Left colon (tissue), 2 donors: ENCODE measurements around the gene CALML5. TPM values are rescaled to one million over a fixed set of nuclear protein-coding genes. Genes with fewer than 3 reads are reported as not detected.

Source experiments
- ATAC-seq: fragments of 200-7000 bp; cut with Tn5 transposase; one replicate; pipeline ENCODE4 v1.9.1; 2020; ENCODE audit warnings: mild to moderate bottlenecking, moderate library complexity
- DNase-seq, 2 donors: peaks; one replicate each; pipeline ENCODE4 v3.0.0-alpha.2; 2020
- intact Hi-C, 2 donors: fragments of 100-400 bp; cut with DNase I in 1 of 2; cut with micrococcal nuclease in 1 of 2; formaldehyde crosslinking; loops; one replicate each; pipeline versions ENCODE4 v1.11.2 to v1.14.0; 2022; cut with DNase I, micrococcal nuclease
- total RNA-seq, 2 donors: library from RNA; stranded (reverse); fragmentation: NEBNext Ultra II Directional; extraction: Animal tissue kit (Norgen Biotek cat#: 25700); gene quantifications; one replicate each; pipeline ENCODE4 v1.2.1, GENCODE V29; 2021
- donor health status: DM: no; HTN: no; CAD: no.
- donor health status: DM: yes; HTN: yes; CAD: no.

CALML5 gene
- total RNA-seq, 2 donors from 2014 or later, result not detected

DNA sequence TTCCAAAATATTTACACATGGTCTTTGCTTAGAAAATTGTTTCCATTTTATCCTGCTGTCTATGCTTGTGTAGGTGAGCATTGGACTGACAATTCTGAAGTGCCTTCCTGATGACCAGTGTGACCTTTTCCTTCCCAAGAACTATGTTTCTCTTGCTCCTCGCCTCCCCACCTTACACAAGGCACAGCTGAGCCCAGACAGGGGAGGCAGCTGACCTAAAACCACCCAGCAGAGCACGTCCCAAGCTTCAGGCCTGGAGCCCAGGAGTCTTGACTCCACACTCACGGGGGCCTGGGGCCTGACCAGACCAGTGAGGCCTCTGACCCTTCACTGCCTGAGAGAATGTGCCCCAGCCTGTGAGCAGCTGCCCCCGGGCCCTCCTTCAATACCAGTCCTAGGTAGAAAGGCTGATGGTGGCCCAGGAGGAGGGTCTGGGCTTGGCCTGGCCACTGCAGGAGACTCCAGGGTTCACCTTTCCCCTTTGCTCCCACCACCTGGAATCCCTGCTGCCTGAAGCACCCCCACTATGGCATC, 7.0 kb downstream of the CALML5 start:
- no peak for ATAC-seq
- intact Hi-C loops, result no loop called here
- no peak for DNase-seq

DNA sequence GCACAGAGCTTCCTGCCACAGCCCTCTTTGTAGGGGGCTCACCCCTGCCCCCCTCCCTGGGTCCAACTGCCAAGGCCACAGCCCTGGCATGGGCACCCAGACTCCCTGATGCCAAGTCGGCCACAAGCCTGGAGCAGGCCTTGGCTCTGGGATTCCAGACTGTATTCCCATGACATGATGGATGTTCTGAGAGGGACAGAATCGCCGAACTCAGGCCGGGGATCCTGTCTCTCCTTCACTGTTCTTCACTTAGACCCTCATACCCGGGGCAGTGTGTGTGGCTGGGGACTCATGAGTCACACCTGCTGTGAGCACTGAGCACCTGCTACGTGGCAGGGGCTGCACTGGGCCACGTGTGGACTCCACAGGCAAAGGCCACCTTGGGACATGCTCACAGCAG, 7.9 kb downstream of the CALML5 start:
- no peak for DNase-seq
- intact Hi-C loops, result no loop called here

DNA sequence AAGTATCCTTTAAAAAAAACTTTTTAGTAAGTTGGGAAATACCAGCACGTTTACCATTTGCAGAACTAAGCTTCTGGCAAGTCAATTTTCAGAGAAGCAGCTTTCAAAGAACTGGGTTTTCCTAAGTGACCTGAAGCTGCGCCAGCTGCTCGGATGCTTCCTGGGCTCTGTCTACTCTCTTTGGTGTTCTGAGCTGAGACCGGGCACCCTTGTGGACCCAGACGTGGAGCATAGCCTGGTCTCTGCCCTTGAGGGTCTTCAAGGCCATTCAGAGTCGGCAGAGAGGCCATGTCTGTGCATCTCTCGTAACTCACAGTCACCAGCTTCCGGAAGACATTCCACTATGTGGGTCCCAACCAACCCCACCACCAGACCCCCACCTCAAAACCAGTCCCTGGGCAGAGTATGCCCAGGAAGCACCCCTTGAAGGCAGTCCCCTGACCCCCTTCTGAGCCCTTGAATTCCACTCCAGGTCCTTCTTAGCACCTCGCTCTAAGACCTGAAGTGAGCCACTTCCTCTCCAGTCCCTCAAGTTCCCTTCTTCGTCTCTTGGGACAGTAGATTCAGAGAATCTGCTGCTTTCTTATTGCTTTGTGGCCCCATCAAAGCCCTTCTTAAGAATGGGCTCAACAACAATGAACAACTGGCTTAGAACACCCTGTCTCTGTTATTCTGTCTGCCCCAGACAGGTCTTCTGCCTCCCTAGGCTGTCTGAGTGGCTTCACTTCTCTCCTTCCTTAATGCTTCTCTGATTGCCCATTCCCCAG, 8.5 kb downstream of the CALML5 start:
- intact Hi-C loops, result no loop called here

More for the DNA sequence above, 7.9 kb downstream of the CALML5 start:
- ATAC-seq, result no peak

DNA sequence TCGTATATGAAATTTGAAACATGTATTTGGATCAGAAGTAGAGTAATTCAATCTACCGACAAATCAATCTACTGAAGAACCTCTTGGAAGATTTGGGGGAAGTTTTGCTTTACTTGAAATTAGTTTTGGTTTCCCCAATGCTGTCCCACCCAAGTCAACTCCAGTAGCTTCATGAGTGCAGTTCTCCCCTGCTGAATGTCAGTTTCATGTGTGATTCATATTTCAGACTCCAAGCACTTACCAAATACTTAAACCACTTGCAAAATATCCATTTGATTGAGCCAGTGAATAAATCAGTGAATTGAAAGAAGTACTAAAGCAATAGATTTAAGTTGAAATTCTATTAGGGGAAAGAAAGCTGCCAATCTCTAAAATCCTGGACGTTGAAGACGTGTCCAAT, 9.3 kb downstream of the CALML5 start:
- DNase-seq (no peak), ATAC-seq (no peak)
- intact Hi-C loops, result no loop called here

More for the DNA sequence above, 8.5 kb downstream of the CALML5 start:
- DNase-seq (no peak), ATAC-seq (no peak)

DNA sequence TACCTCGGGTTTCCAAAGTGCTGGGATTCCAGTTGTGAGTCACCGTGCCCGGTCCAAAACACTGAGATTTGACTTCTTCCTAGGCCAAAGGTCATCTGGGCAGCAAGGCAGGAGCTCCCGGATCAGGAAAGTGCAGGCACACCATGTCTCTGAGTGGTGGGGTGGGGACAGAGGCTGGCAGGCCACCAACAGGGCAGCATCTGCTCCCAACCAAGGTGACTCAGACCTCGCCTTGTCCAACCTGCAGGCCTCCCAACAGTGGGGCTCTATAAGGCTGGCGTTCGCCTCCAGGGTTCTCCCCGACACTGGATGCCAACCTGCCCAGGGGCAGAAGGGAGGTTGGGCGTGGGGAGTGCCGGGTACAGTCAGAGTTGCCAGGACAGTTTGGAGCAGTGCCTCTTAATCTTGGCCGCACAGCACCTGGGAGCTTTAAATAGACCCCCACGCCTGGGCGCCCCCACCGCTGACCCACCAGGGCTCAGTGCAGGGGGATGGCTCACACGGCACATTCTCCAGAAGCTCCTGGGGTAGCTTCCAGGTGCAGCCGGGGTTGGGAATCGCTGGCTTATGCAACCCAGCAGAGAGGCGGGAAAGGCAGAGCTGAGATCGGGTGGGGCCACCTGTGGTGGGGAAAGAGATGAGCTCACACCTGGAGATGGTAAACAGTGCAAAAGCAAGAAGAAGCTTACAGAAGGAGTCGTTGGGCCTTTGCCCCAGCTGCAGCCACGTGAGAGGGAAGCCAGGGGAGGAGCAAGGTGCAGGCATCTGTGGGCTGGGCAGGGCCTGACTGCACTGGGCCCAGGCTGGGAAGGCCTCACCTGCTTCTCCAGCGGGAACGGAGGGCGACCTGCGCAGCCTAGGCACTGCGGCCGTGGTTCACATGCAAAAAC, 10.9 kb downstream of the CALML5 start:
- intact Hi-C loops, result no loop called here
- peak; percentile 85 for ATAC-seq
- peak; percentile 80 to 94 for DNase-seq

DNA sequence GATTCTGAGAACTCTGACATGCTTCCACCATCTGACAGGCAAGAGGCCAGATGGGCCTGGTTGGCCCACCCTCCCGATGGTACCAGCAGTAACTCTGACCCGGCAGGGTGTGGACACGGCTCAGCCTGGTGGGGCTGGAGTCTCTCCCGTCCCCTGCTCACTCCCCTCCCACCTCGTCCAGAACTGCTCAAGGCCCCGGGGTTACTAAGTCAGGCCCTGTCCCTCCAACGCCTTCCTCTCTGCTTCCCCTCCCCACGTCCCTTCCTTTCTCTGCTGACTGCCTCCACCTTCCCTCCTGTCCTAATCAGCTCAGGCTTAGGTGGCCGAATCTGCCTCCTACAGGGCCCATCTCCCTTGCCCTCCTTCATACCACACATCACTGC, 12.5 kb downstream of the CALML5 start:
- intact Hi-C loops, result no loop called here
- peak in 1 of 2 donors; percentile 43 for DNase-seq
- ATAC-seq, result peak; percentile 19

DNA sequence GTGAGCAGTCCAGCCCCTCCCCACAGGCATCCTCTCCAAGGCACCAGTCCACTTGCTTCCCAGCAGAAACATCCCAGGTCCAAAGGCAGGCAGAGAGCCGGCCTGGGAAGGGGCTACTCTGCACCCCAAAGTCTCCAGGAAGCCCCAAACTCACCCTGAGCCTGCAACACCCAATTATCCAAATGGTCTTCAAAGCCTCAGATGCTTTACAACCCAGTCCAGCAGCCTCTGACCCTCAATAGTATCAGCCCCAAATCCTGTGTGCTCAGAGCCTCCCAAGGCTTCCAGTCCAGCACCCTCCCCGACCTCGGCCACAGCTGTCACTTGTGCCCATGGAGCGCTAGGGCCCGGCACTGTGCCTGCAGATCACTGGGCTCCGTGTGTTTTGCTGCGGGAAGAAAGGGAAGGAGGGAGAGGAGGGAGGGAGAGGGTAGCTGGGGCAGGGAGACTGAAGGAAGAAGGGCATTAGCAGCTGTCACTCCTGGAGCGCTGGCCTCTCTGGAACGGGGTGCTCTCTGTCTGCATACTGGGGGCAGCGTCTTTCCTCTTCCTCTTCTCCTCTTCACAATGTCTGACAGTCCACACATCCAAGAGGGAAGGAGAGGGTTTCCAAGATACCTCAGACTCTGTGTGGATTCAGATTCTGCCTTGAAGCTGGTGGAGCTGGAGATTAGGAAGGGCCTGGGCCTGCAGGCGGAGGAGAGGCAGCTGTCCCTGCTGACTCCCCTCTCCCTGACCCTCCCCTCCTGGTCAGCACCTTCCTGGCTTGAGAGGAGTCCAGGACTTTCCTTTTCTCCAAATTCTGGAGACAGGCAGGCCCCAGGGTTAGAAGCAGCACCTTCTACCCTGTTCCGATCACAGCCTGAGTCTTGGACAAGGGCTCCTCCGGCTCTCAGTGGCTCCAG, 13.2 kb downstream of the CALML5 start:
- intact Hi-C loops, result no loop called here
- no peak for DNase-seq
- no peak for ATAC-seq

DNA sequence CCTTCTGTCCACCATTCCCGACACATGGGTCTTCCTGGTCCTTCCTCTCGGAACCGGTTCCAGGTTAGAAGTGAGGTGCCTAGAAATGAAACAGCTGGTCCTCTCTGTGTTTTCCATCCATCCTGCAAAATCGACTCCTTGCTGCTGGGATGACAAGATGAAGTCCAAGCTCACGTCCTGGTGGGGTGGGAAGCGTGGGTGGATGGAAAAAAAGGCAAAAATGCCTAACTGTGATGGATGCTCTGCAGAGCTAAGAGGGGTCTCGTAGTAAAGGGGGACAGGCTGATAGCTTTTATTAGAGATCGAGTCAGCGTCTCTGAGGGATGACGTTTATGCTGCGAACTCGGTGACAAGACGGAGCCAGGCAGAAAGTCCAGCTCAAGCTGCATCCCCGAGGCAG, 14.1 kb downstream of the CALML5 start:
- no peak for DNase-seq
- ATAC-seq, result no peak
- intact Hi-C loops, result no loop called here

DNA sequence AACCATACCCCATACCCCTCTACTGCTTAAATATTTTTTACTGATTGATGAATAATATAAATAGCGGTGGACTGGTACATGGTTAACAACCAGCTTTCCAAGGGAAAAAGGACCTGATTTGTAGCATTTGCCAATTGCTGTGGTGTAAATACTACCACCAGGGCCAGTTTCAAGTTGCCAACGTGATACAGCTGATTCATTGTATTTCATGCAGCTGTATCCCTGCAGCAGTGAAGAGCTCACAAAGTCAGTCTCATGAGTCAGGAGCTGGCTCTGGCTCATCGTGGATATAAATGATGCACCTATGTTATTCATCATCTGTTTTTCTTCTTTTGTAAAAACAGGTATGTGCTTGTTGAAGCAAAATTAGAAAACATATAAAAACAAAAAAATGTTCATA, 15.2 kb downstream of the CALML5 start:
- intact Hi-C loops, result no loop called here
- ATAC-seq (no peak), DNase-seq (no peak)

DNA sequence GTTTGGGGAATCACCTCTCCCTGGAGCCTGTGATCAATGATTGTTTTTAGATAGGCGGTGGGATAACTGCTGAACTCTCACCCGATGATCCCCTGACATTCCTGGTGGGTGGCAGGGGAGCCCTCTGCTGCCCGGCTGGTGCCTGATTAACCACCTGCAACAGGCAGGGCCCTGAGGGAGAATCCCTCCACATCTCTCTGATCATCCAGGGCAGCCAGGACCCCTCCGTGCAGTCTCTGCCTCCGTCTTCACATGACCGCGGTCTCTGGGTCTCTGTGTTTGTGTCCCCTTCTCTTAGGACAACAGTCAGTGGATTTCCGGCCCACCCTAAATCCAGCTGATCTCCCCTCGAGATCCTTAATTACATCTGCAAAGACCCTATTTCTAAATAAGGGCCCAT, 17.4 kb downstream of the CALML5 start:
- DNase-seq, result peak in 1 of 2 donors; percentile 18
- intact Hi-C loops, result no loop called here
- no peak for ATAC-seq

DNA sequence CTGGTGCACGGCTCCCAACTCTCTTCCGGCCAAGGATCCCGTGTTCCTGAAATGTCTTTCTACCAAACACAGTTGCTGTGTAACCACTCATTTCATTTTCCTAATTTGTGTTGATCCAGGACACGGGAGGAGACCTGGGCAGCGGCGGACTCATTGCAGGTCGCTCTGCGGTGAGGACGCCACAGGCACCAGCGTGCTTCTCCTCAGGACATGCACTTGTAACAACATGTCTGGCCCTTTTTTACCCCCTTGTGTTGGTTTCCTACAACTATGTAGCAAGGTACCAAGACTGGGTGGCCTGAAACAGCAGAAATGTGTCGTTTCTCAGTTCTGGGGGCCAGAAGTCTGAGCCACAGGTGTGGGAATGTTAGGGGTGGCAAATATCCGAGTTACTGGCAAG, 18.2 kb downstream of the CALML5 start:
- peak in 1 of 2 donors; percentile 9 for DNase-seq
- no peak for ATAC-seq
- intact Hi-C loops, result no loop called here

DNA sequence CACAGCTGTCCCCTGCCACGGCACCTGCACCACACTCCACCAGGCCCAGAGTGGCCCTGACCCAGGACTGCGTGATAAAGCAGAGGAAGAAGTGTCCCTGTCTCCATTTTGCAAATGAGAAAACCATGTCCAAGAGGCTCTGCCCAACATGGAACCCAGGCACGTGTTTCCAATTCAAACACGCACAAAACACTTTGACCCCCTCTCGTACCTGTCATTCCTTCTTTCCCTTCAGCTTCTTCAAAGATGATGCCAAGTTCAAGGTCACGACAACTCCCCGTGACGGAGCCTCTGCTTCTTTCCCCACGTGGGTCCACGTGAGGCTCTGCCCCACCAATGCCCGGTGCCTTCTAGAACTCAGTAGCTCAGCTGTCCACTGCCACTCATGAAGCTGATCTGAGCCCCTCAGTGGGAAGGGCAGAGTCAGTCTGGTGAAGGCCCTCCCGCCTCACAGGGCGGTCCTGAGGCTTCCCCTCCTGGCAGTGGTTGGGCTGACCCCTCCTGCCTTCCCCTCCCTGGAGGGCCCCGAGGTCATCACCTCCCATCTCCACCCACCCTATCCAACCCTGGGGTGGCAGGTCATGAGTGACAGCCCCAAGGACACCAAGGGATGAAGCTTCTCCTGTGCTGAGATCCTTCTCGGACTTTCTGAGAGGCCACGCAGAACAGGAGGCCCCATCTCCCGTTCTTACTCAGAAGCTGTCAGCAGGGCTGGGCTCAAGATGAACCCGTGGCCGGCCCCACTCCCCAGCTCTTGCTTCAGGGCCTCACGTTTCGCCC, 19.0 kb downstream of the CALML5 start:
- ATAC-seq (peak; percentile 8), DNase-seq (peak in 1 of 2 donors; percentile 12)
- intact Hi-C loops, result no loop called here

DNA sequence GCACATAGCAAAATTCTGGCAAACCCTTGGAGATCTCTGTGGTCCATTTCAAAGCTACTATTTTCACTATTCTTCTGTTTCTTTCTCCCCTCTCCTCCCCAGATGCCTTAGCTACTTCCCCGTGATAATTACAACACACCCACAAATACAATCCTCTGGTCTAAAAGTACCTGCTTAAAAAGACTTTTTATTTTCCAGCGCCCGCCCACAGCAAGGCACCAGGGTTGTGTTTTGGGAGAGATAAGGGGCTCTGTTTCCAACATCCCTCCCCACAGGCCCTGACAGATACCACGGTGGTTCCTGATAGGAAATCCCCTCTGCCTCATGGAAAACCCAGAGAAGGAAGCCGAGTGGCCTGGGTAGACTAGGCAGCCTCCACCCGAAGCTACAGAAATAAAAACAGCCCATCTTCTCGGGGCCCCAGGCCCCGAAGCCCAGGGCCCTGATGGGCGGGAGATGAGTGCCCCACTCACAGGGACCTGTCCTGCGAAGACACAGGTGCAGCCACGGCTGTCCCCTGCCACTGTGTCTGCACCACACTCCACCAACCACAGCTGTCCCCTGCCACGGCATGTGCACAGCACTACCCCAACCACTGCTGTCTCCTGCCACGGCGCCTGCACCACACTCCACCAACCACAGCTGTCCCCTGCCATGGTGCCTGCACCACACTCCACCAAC, 19.7 kb downstream of the CALML5 start:
- DNase-seq (no peak), ATAC-seq (peak; percentile 11)
- intact Hi-C loops, result no loop called here

DNA sequence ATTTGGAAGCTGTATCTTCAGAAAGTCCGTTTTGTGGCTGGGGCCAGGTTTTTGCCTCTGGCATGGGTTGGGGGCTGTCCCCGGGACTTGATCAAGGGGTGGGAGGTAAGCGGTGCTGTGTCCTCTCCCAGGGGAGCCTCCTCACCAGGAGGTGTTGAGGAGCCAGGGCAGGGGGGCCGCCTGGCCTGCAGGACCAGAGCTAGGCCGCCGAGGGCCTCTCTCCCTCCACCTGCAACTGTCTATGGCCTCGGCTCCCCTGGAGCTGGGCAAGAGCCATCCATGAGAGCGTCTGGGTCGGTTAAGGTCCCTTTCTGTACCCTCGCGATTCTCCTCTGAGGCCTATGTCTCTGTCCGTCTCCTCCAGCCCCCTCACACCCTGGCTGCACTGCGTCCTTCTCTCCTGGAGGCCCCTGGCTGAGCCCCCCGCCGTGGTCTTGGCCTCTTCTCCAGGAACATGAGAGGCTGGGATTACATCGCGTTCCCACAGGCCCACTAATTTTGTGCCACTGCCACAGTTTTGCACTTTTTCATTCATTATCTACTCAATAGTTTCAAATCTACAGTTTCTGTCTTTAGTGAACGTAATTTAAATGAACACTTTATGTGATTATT, 20.6 kb downstream of the CALML5 start:
- ATAC-seq, result no peak
- DNase-seq, result no peak
- intact Hi-C loops, result no loop called here

DNA sequence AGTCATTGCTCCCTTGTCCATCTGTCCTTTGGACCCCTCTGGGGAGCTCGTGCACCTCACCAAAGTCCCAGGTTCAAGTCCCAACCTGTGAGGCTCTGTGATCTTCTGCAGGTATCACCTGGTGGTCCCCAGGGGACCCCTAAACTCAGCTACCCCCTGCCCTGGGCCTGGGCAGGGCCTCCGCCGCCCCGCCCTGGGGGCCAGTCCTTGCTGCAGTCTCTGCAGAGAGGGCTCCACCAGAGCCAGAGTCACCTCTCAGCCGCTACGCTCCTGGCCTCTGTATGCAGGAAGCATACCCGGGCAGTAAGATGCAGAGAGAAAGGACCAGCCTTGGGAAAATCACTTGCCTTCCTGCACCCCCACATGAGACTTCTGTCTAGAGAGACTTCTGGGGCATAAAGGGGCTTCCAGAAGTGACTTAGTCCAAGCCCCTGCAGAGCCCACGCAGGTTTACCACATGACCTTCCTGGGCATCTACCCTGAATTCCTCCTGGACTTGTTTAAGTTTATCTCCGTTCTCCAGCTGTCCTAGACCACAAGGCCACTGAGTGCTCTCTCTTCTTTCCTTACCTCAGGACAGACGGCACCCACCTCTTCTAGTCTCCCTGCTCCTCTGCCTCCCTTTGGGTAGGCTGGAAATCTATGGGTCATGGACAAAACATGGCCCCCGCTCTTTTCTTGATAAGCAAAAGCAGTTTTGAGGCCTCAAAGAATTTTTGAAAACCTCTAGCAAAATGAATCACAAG, 21.2 kb downstream of the CALML5 start:
- ATAC-seq (no peak), DNase-seq (no peak)
- intact Hi-C loops, result no loop called here

DNA sequence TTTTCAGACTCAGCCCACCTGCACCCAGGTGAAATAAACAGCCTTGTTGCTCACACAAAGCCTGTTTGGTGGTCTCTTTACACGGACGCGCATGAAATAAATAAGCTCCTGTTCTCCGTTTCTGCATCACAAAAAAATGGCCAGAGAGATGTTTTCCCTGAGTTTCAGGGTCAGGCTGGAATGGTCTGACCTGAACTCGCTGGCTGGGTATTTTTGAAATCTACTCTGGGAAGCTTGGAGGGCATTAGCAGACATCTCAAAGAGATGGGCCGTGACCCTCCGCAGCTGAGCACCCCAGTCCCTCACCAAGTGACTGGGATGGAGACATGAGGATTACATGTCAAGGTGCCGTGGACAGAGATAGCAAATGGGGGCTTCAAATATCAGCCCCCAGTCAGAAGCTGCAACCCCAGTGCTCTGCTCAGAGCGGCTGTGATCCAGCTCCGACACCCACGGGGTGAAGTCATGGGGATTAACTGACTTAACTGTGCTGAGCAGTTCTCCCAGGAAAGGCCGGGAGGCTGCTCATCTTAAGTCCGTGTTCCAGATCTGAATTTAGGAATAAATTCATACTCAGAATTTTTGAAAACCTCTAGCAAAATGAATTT, 22.3 kb downstream of the CALML5 start:
- no peak for ATAC-seq
- DNase-seq, result no peak
- intact Hi-C loops, result no loop called here
